MCF 10A (cell line): Measurements from ENCODE around the gene UPK1B. TPM values are rescaled to one million over a fixed set of nuclear protein-coding genes. Genes with fewer than 3 reads are reported as not detected.

Experiments used
- BruUV-seq: library from RNA; stranded (reverse); fragments of 400-500 nt; replicated peaks from 2 replicates; lab custom pipeline; 2021; lab: Mats Ljungman, UMichigan
- CTCF ChIA-PET: fragments of 300-600 bp; sonication (Branson Sonifier 250); formaldehyde crosslinking; extraction: SDS; loops from one replicate; lab custom pipeline; 2021; ENCODE audit warnings: antibody characterized with exemption, inconsistent platforms; lab: Yijun Ruan, JAX
- POLR2A ChIA-PET: fragments of 300-600, 350-650 bp; sonication (Branson Sonifier 250); formaldehyde crosslinking; extraction: SDS; loops from one replicate; lab custom pipeline; 2020; ENCODE audit warnings: antibody characterized with exemption, inconsistent platforms; lab: Yijun Ruan, JAX
- DNase-seq: peaks from one replicate; pipeline ENCODE4 v3.0.0-alpha.2; 2018; ENCODE audit not compliant: unreplicated experiment
- H3K27ac Mint-ChIP-seq: one replicate; pipeline ENCODE4 v1.8.0; 2022; ENCODE audit warnings: mild to moderate bottlenecking, low read depth, mixed read lengths; ENCODE audit not compliant: unreplicated experiment
- H3K27me3 Mint-ChIP-seq: one replicate; pipeline ENCODE4 v1.8.0; 2022; ENCODE audit warnings: mixed read lengths; ENCODE audit not compliant: insufficient read depth, unreplicated experiment
- H3K36me3 Mint-ChIP-seq: one replicate; pipeline ENCODE4 v1.8.0; 2022; ENCODE audit warnings: mild to moderate bottlenecking, moderate library complexity, mixed read lengths; ENCODE audit not compliant: insufficient read depth, unreplicated experiment
- H3K4me1 Mint-ChIP-seq: one replicate; pipeline ENCODE4 v1.8.0; 2022; ENCODE audit warnings: mixed read lengths; ENCODE audit not compliant: insufficient read depth, unreplicated experiment
- H3K4me3 Mint-ChIP-seq: one replicate; pipeline ENCODE4 v1.8.0; 2022; ENCODE audit warnings: mild to moderate bottlenecking, moderate library complexity, mixed read lengths; ENCODE audit not compliant: unreplicated experiment
- H3K9me3 Mint-ChIP-seq: one replicate; pipeline ENCODE4 v1.8.0; 2022; ENCODE audit warnings: mixed read lengths; ENCODE audit not compliant: unreplicated experiment
- intact Hi-C: fragments of 100-400 bp; cut with micrococcal nuclease; formaldehyde crosslinking; loops from 2 replicates; pipeline ENCODE4 v1.14.1; 2022
- total RNA-seq: library from RNA; stranded (reverse); gene quantifications from 2 replicates; pipeline ENCODE4 v1.2.3, GENCODE V29; 2022
- TF ChIP-seq, protein P1 (sequence below): fragments of 200-600 bp; IDR thresholded peaks from one replicate; pipeline ENCODE4 v1.8.0; 2022; ENCODE audit warnings: antibody characterized with exemption, mild to moderate bottlenecking; ENCODE audit not compliant: unreplicated experiment

UPK1B gene
- total RNA-seq, 1 experiment from 2014 or later: not detected

DNA sequence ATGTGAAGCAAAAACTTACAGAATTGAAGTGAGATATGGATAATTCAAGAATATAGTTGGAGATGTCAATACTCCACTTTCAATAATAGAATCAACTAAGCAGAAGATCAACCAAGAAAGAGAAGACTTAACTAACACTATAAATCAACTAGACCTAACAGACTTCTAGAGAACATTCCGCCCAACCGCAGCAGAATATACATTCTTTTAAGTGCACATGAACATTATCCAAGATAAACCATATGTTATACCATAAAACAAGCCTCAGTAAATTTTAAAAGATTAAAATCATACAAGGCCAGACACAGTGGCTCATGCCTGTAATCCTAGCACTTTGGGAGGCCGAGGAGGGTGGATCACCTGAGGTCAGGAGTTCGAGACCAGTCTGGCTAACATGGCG, 32.9 kb upstream of the UPK1B start:
- no peak overlapping the region for H3K4me3 Mint-ChIP-seq
- DNase-seq: no peak
- no peaks in the 10 kb centered on the region for H3K4me1 Mint-ChIP-seq
- no peaks in the 10 kb centered on the region for H3K27me3 Mint-ChIP-seq
- H3K9me3 Mint-ChIP-seq: peaks cover 15% of the 10 kb centered on the region
- ChIA-PET POLR2A (no interaction called here), CTCF (no interaction called here)
- BruUV-seq: no TSS peak
- intact Hi-C loops: no loop called here
- no peak overlapping the region for H3K27ac Mint-ChIP-seq
- TF ChIP-seq, protein P1, sequence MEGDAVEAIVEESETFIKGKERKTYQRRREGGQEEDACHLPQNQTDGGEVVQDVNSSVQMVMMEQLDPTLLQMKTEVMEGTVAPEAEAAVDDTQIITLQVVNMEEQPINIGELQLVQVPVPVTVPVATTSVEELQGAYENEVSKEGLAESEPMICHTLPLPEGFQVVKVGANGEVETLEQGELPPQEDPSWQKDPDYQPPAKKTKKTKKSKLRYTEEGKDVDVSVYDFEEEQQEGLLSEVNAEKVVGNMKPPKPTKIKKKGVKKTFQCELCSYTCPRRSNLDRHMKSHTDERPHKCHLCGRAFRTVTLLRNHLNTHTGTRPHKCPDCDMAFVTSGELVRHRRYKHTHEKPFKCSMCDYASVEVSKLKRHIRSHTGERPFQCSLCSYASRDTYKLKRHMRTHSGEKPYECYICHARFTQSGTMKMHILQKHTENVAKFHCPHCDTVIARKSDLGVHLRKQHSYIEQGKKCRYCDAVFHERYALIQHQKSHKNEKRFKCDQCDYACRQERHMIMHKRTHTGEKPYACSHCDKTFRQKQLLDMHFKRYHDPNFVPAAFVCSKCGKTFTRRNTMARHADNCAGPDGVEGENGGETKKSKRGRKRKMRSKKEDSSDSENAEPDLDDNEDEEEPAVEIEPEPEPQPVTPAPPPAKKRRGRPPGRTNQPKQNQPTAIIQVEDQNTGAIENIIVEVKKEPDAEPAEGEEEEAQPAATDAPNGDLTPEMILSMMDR: no peak
- no peaks in the 10 kb centered on the region for H3K36me3 Mint-ChIP-seq

DNA sequence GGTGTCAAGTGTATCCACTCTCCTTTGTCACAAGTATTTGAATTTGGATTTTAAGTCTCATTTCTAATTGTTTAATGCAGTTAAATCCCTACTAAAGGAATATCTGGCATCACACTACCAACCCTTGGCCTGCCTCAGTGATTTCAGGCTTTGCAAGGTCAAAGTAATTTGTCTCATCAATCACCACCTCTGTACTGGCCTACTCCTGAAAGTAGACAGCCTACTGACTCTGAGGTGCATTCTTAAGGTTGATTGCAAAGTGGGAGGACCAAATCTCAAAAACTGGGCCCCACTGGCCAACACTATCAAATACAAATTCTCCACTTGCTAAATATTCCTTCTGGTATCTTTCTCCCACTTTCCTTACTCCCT, 28.3 kb upstream of the UPK1B start:
- peaks cover 14% of the 10 kb centered on the region for H3K4me1 Mint-ChIP-seq
- DNase-seq: no peak
- TF ChIP-seq, protein P1: no peak
- H3K27ac Mint-ChIP-seq: no peak overlapping the region
- H3K36me3 Mint-ChIP-seq: no peaks in the 10 kb centered on the region
- POLR2A ChIA-PET: interaction anchor here (0.6 to 3.9 kb wide), 3 partner anchors 69 to 96 kb away, joined by 3 to 24 read pairs (median 3); partner anchors contain the start of gene B4GALT4
- no TSS peak for BruUV-seq
- intact Hi-C loops: loop anchor here (1.0 to 2.0 kb wide), 4 partner anchors 32 to 536 kb away; no protein-coding TSS in a partner anchor
- H3K4me3 Mint-ChIP-seq: no peak overlapping the region
- CTCF ChIA-PET: interaction anchor here (0.6 to 4.7 kb wide), 22 partner anchors 9 to 536 kb away, joined by 3 to 118 read pairs (median 4); partner anchors contain the start of gene B4GALT4
- H3K9me3 Mint-ChIP-seq: no peaks in the 10 kb centered on the region
- no peaks in the 10 kb centered on the region for H3K27me3 Mint-ChIP-seq

DNA sequence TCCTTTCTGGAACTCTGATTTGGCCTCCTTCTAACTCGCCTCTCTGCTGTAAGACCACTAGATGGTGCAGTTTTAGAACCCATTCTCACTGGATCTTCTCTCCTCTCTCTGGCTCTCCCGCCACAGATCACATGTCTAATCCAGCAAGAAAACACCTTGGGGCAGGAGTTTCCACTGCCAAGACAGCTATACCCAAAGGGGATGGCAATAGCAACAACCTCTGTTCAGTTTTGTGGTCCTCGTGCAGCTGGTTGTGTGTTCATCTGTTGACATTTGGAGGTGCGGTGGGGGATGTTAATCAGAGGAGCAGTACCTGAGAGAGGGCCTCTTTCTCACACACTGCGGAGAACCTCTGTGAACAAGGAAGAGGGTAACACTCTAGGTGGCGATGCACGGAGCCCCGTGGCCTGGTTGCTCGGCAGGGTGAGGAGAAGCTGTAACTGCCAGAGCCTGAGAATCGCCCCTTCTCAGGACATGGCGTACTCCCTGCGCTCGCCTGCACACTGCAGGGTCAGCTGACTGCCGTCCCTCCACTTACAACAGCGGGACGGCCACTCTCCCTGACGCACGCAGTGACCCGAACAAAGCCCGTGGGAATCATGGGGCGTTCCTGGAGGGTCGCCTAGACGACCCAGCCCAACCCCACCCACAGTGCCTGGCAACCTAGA, 27.8 kb upstream of the UPK1B start, which contains the start of gene TEX55:
Gene TEX55 (plus strand): TSS at position 666 of the 668 bp plus-strand sequence. CDS start 25 bp downstream, outside the sequence.
- no peak within 1 kb of the TSS for H3K27ac Mint-ChIP-seq
- intact Hi-C loops: loop anchor here (1.0 to 2.0 kb wide), 4 partner anchors 31 to 536 kb away; no protein-coding TSS in a partner anchor
- ChIA-PET POLR2A (interaction anchor here (1.1 to 3.9 kb wide), 3 partner anchors 91 to 95 kb away, joined by 3 to 24 read pairs (median 5); partner anchors contain the start of gene B4GALT4), CTCF (interaction anchor here (0.5 to 4.7 kb wide), 27 partner anchors 9 to 535 kb away, joined by 3 to 118 read pairs (median 3); partner anchors contain the start of gene B4GALT4)
- peak; percentile 62 for DNase-seq
- H3K4me1 Mint-ChIP-seq: peaks cover 14% of the 10 kb centered on the region
- TF ChIP-seq, protein P1: peak; percentile 58
- H3K36me3 Mint-ChIP-seq: no peaks in the 10 kb centered on the region
- H3K27me3 Mint-ChIP-seq: no peaks in the 10 kb centered on the region
- no TSS peak for BruUV-seq
- no peak within 1 kb of the TSS for H3K4me3 Mint-ChIP-seq
- H3K9me3 Mint-ChIP-seq: no peaks in the 10 kb centered on the region
